Uterus (tissue), 4 donors: ENCODE data around the gene SART3. TPM values are rescaled to one million over a fixed set of nuclear protein-coding genes. Genes with fewer than 3 reads are reported as not detected.
"Not testable (repeated sequence)": the region's sequence is repeated elsewhere in the genome, so short reads cannot be mapped to it uniquely, and the experiment has no call there.

Experiments
- DNase-seq, 2 donors: peaks; one replicate each; pipeline ENCODE4 v3.0.0-alpha.2; 2019 to 2020
- H3K27ac ChIP-seq, 2 donors: fragments of 200-600 bp; sonication (generic); 1 replicate in 1 of 2; 2 replicates in 1 of 2; pipeline ENCODE4 v1.5.1; 2016 to 2018
- H3K27me3 ChIP-seq, 2 donors: fragments of 200-600 bp; sonication (generic); one replicate each; pipeline ENCODE4 v1.5.1; 2018 to 2019; ENCODE audit warnings: control low read depth in 1 of 2
- H3K36me3 ChIP-seq, 2 donors: fragments of 200-600 bp; sonication (generic); one replicate each; pipeline ENCODE4 v1.5.1; 2019; ENCODE audit warnings: control low read depth in 1 of 2
- H3K4me1 ChIP-seq, 2 donors: fragments of 200-600 bp; sonication (generic); one replicate each; pipeline ENCODE4 v1.5.1; 2018 to 2019; ENCODE audit warnings: control low read depth in 1 of 2
- H3K4me3 ChIP-seq, 2 donors: fragments of 200-600 bp; sonication (generic); 1 replicate in 1 of 2; 2 replicates in 1 of 2; pipeline ENCODE4 v1.5.1; 2018 to 2019; ENCODE audit warnings: mild to moderate bottlenecking in 1 of 2
- H3K9me3 ChIP-seq, 2 donors: fragments of 200-600 bp; sonication (generic); one replicate each; pipeline ENCODE4 v1.5.1; 2019; ENCODE audit warnings: control low read depth in 1 of 2
- POLR2A ChIP-seq, 2 donors: fragments of 450-650 bp; IDR thresholded peaks; one replicate each; pipeline ENCODE4 v1.6.1; 2016; ENCODE audit warnings: antibody characterized with exemption in 2 of 2, mild to moderate bottlenecking in 1 of 2, moderate library complexity in 1 of 2
- intact Hi-C: fragments of 100-400 bp; cut with DNase I; formaldehyde crosslinking; loops from one replicate; pipeline ENCODE4 v1.15.1; 2023; ENCODE audit warnings: low total_unique reads
- total RNA-seq, 4 donors: library from RNA; depleted of rRNA in 3 of 4; stranded (reverse); fragments of >200 nt in 3 of 4; gene quantifications; one replicate each; pipeline versions ENCODE4 v1.1.0 to v1.2.4, GENCODE V29; 2014 to 2023
- TF ChIP-seq, protein P1 (sequence below), 4 experiments: fragments of 200-600 bp in 2 of 4; fragments of 450-650 bp in 2 of 4; sonication (generic) in 2 of 4; IDR thresholded peaks; one replicate each; pipeline ENCODE4 v1.5.1; 2016 to 2019; ENCODE audit warnings: antibody characterized with exemption in 4 of 4, mild to moderate bottlenecking in 2 of 4, moderate library complexity in 1 of 4
- donor health status: DM: yes; HTN: yes; CAD: no.

The SART3 gene
- total RNA-seq, 4 donors from 2014 or later: 16.2 to 86.1 (median 55.7) TPM

DNA sequence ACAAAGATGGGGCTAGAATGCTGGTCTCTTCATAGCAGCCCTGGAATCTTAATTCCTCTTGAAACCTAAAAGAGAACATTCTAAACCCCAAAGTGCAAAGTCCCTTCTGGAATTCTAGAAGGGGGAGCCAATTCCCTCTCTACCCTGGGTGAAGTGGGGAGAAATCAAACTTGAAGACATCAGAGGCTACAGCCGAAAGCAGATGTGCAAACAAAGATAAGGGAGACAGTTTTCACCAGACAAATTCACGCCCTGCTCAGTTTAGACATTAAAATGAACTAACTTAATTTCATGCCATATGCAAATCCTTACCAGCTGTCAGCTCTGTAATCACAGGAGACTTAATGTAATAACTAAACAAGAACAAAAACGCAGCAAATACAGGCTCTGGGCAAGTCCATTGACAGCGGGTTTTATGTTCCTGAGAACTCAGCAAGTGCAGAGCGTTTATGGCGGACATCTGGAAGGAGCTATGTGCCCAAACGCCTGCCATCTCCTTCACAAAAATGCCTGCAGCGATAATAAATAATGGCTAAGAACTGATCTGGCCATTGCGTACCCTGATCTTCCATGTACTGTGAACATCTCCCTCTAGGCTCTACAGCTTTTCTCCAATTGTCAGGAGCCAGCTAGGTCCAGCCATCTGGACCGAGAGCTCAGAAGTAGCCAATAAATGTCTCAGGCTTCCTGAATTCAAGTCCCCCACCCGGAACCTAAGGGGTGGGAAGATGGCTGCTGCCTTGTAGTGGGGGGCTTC lies 65.0 kb downstream of the SART3 start:
- H3K27me3 ChIP-seq: no peaks in the 10 kb centered on the region
- no peak overlapping the region for H3K27ac ChIP-seq

DNA sequence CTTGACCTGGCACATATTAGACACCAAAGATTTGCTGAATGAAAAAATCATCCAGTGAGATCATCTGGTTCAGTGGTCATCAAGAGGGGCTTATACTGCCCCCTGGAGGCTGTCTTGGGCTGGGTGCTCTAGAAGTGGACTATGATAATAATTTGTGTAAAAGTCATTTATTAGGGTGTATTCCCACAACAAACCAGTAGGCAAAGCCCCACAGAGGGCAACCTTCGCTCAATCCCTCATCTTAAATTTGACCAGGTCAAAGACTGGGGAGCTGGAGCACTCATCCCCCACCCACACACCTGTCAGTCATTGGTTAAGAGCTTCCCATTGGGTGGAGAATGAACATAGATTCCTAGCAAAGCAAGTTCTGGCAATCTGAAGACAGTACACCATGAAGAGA lies 65.9 kb downstream of the SART3 start:
- Histone ChIP-seq H3K36me3 (no peaks in the 10 kb centered on the region), H3K4me3 (no peak overlapping the region), H3K9me3 (no peaks in the 10 kb centered on the region), H3K4me1 (no peaks in the 10 kb centered on the region), H3K27me3 (no peaks in the 10 kb centered on the region), H3K27ac (no peak overlapping the region)
- intact Hi-C loops: no loop called here
- DNase-seq: no peak
- TF ChIP-seq POLR2A (IDR thresholded peaks at IDR 0.05): no peak
- TF ChIP-seq, protein P1, sequence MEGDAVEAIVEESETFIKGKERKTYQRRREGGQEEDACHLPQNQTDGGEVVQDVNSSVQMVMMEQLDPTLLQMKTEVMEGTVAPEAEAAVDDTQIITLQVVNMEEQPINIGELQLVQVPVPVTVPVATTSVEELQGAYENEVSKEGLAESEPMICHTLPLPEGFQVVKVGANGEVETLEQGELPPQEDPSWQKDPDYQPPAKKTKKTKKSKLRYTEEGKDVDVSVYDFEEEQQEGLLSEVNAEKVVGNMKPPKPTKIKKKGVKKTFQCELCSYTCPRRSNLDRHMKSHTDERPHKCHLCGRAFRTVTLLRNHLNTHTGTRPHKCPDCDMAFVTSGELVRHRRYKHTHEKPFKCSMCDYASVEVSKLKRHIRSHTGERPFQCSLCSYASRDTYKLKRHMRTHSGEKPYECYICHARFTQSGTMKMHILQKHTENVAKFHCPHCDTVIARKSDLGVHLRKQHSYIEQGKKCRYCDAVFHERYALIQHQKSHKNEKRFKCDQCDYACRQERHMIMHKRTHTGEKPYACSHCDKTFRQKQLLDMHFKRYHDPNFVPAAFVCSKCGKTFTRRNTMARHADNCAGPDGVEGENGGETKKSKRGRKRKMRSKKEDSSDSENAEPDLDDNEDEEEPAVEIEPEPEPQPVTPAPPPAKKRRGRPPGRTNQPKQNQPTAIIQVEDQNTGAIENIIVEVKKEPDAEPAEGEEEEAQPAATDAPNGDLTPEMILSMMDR (IDR thresholded peaks at IDR 0.05): peak in 1 of 4 experiments; percentile 24

More for the DNA sequence above, 65.0 kb downstream of the SART3 start:
- no peak for DNase-seq
- Histone ChIP-seq H3K36me3 (no peaks in the 10 kb centered on the region), H3K4me1 (no peaks in the 10 kb centered on the region), H3K9me3 (no peaks in the 10 kb centered on the region), H3K4me3 (no peak overlapping the region)
- intact Hi-C loops: no loop called here
- TF ChIP-seq, protein P1 (IDR thresholded peaks at IDR 0.05): no peak
- TF ChIP-seq POLR2A (IDR thresholded peaks at IDR 0.05): no peak

DNA sequence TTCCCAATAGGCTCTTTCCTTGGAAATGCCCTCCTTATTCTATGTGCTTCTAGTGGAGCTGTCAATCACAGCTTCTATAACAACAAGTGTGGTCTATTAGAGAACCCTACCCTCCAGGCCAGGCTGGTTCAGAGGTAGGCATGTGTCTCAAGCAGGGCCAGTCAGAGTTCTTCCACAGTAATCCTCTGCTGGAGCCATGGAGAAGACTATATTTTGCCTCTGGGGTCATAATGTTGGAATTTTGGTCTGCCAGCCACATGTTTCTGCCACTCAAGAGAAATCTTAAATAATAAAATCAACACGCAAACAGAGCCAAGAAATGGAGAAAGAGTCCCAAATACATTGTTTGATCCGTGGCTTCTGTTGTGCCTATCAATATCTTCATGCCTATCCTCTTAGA lies 69.7 kb downstream of the SART3 start:
- Histone ChIP-seq H3K27me3 (no peaks in the 10 kb centered on the region), H3K36me3 (no peaks in the 10 kb centered on the region), H3K9me3 (peaks cover 0 to 6% of the 10 kb centered on the region in 2 donors), H3K4me3 (no peak overlapping the region), H3K27ac (no peak overlapping the region), H3K4me1 (no peaks in the 10 kb centered on the region)
- intact Hi-C loops: no loop called here
- DNase-seq: no peak
- TF ChIP-seq, protein P1 (IDR thresholded peaks at IDR 0.05): no peak
- no peak for TF ChIP-seq POLR2A (IDR thresholded peaks at IDR 0.05)

DNA sequence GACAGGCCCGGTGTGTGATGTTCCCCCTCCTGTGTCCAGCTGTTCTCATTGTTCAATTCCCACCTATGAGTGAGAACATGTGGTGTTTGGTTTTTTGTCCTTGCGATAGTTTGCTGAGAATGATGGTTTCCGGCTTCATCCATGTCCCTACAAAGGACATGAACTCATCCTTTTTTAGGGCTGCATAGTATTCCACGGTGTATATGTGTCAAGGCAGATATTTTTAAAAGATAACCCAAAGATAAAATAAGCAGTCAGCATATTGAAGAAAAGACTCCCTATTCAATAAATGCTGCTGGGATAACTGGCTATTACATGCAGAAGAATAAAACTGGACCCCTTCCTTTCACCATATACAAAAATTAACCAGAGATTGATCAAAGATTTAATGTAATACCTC lies 73.9 kb downstream of the SART3 start:
- intact Hi-C loops, DNase-seq, H3K36me3 ChIP-seq, H3K27me3 ChIP-seq, H3K9me3 ChIP-seq, H3K4me3 ChIP-seq, H3K27ac ChIP-seq, H3K4me1 ChIP-seq: not testable (repeated sequence)

DNA sequence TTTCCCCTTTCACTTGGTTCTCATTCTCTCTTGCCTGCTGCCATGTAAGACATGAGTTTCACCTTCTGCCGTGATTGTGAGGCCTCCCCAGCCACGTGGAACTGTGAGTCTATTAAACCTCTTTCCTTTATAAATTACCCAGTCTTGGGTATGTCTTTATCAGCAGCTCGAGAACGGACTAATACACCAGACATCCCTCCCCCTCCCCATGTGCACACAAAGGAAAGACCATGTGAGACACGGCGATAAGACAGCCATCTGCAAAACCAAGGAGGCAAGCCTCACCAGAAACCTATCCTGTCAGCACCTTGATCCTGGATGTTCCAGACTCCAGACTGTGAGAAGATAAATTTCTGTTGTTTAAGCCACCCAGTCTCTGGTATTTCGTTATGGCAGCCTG lies 75.6 kb downstream of the SART3 start:
- intact Hi-C loops, H3K36me3 ChIP-seq, H3K27me3 ChIP-seq, DNase-seq, H3K4me1 ChIP-seq, H3K9me3 ChIP-seq, H3K27ac ChIP-seq, H3K4me3 ChIP-seq: not testable (repeated sequence)

DNA sequence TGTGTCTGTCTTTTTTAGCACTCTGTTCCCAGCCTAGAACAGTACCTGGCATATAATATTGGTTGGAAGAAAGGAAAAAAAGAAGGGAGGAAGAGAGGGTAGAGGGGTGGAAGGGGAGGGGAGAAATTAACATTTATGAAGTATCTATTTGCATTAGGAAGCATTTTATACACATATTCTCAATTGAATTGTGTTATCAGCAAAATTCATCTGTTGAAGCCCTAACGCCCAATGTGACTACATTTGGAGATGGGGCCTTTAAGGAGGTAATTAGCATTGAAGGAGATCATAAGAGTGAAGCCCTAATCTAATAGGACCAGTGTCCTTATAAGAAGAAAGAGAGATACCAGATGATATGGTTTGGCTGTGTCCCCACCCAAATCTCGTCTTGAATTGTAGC lies 76.1 kb downstream of the SART3 start:
- intact Hi-C loops: no loop called here

More for the DNA sequence above, 76.1 kb downstream of the SART3 start:
- Histone ChIP-seq H3K4me3 (no peak overlapping the region), H3K36me3 (no peaks in the 10 kb centered on the region), H3K9me3 (peaks cover 0 to 6% of the 10 kb centered on the region in 2 donors), H3K27me3 (no peaks in the 10 kb centered on the region), H3K4me1 (no peaks in the 10 kb centered on the region), H3K27ac (no peak overlapping the region)
- TF ChIP-seq POLR2A (IDR thresholded peaks at IDR 0.05): no peak
- TF ChIP-seq, protein P1 (IDR thresholded peaks at IDR 0.05): no peak
- no peak for DNase-seq
